Measurements from ENCODE around the gene TLR7. TPM values are rescaled to one million over a fixed set of nuclear protein-coding genes. Genes with fewer than 3 reads are reported as not detected.

The TLR7 gene
- total RNA-seq, 4 donors from 2014 or later: 0.27 to 1.3 (median 0.49) TPM

DNA sequence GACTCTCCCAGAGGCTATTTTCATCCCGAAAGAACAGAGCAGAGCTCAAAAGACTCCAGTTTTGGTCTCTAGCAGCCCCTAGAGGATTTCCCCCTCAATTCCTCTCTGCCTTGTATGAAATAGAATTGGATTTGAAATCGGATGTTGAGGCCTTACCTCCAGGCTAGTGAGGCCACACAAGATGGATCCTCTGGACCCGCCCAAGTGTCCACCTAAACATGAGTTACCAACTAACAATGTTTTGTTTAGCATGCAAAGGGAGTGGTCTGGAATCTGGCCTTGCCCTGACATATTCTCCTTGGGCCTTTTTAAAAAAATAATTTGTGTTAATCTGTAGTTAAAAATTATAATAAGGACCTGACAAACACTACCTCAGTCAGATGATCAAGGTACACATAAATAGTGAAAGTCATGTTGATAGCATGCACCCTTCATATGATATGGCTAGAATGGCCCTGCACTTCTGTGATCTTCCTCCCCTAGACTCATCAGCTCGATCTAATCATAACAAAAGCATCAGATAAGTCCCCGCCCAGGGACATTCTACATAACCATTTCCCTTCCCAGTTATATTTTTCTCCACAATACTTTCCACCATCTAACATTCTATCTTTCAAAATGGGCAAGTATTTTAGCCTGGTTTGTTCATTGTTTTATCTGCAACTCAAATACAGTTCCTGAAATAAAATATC is 46.1 kb downstream of the TLR7 start:
- WGBS, 2 donors (ENCODE audit: low coverage in 1 of 2): 81% methylated on average over 4 of the region's 5 CpGs; no CpG with 5 or more reads in 1 of the 2 donors
- H3K4me1 ChIP-seq: no peaks in the 10 kb centered on the region

GRCh38 chrX:12917753-12918152 is 50.9 kb downstream of the TLR7 start:
- H3K4me3 ChIP-seq: no peak overlapping the region
- no peaks in the 10 kb centered on the region for H3K9me3 ChIP-seq
- 31 to 52% methylated on average over 2 of the region's 2 CpGs for WGBS, 2 donors (ENCODE audit: low coverage in 1 of 2)
- no peak for TF ChIP-seq POLR2A (IDR thresholded peaks at IDR 0.05)
- no peak overlapping the region for H3K27ac ChIP-seq
- H3K27me3 ChIP-seq: no peaks in the 10 kb centered on the region
- no peaks in the 10 kb centered on the region for H3K4me1 ChIP-seq
- ATAC-seq: no peak
- H3K36me3 ChIP-seq: no peaks in the 10 kb centered on the region

More for the DNA sequence above, 46.1 kb downstream of the TLR7 start:
- H3K4me3 ChIP-seq: no peak overlapping the region
- no peaks in the 10 kb centered on the region for H3K36me3 ChIP-seq
- TF ChIP-seq EP300 (IDR thresholded peaks at IDR 0.05): no peak
- TF ChIP-seq POLR2A (IDR thresholded peaks at IDR 0.05): no peak
- TF ChIP-seq POLR2AphosphoS5 (IDR thresholded peaks at IDR 0.05): no peak
- no peak for TF ChIP-seq CTCF (IDR thresholded peaks at IDR 0.05)
- no peaks in the 10 kb centered on the region for H3K27me3 ChIP-seq
- no peaks in the 10 kb centered on the region for H3K9me3 ChIP-seq
- no peak overlapping the region for H3K27ac ChIP-seq
- ATAC-seq: no peak

- 40 to 79% methylated on average over 1 to 7 of the region's 10 CpGs for WGBS, 2 donors (ENCODE audit: low coverage in 1 of 2)
- Histone ChIP-seq H3K27ac (no peak overlapping the region), H3K27me3 (no peaks in the 10 kb centered on the region), H3K9me3 (no peaks in the 10 kb centered on the region), H3K4me1 (no peaks in the 10 kb centered on the region), H3K4me3 (no peak overlapping the region), H3K36me3 (no peaks in the 10 kb centered on the region)
- no peak for ATAC-seq
- TF ChIP-seq POLR2A (IDR thresholded peaks at IDR 0.05) (no peak), POLR2AphosphoS5 (IDR thresholded peaks at IDR 0.05) (no peak), CTCF (IDR thresholded peaks at IDR 0.05) (no peak), EP300 (IDR thresholded peaks at IDR 0.05) (no peak)
Measured at GRCh38 chrX:12919051-12919450, 52.2 kb downstream of the TLR7 start.

DNA sequence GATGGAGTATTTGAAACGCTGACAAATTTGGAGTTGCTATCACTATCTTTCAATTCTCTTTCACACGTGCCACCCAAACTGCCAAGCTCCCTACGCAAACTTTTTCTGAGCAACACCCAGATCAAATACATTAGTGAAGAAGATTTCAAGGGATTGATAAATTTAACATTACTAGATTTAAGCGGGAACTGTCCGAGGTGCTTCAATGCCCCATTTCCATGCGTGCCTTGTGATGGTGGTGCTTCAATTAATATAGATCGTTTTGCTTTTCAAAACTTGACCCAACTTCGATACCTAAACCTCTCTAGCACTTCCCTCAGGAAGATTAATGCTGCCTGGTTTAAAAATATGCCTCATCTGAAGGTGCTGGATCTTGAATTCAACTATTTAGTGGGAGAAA is 52.7 kb downstream of the TLR7 start:
- no peaks in the 10 kb centered on the region for H3K27me3 ChIP-seq
- H3K4me1 ChIP-seq: no peaks in the 10 kb centered on the region
- no peaks in the 10 kb centered on the region for H3K9me3 ChIP-seq
- H3K27ac ChIP-seq: no peak overlapping the region
- ATAC-seq: no peak
- 79 to 91% methylated on average over 6 to 8 of the region's 8 CpGs for WGBS, 2 donors (ENCODE audit: low coverage in 1 of 2)
- TF ChIP-seq CTCF (IDR thresholded peaks at IDR 0.05) (no peak), POLR2A (IDR thresholded peaks at IDR 0.05) (no peak), EP300 (IDR thresholded peaks at IDR 0.05) (no peak), POLR2AphosphoS5 (IDR thresholded peaks at IDR 0.05) (no peak)
- H3K36me3 ChIP-seq: no peaks in the 10 kb centered on the region
- H3K4me3 ChIP-seq: no peak overlapping the region

GRCh38 chrX:12920990-12921389 is 54.1 kb downstream of the TLR7 start:
- no peaks in the 10 kb centered on the region for H3K4me1 ChIP-seq
- no peak overlapping the region for H3K4me3 ChIP-seq
- no peak overlapping the region for H3K27ac ChIP-seq
- 78 to 90% methylated on average over 2 to 6 of the region's 8 CpGs for WGBS, 2 donors (ENCODE audit: low coverage in 1 of 2)
- no peaks in the 10 kb centered on the region for H3K27me3 ChIP-seq
- TF ChIP-seq POLR2A (IDR thresholded peaks at IDR 0.05): no peak
- TF ChIP-seq CTCF (IDR thresholded peaks at IDR 0.05): no peak
- no peak for TF ChIP-seq POLR2AphosphoS5 (IDR thresholded peaks at IDR 0.05)
- TF ChIP-seq EP300 (IDR thresholded peaks at IDR 0.05): no peak
- H3K36me3 ChIP-seq: no peaks in the 10 kb centered on the region
- H3K9me3 ChIP-seq: no peaks in the 10 kb centered on the region
- ATAC-seq: no peak

All from gastroesophageal sphincter (tissue), 4 donors.